H1 (cell line): ENCODE results near the gene ALAS1. TPM values are rescaled to one million over a fixed set of nuclear protein-coding genes. Genes with fewer than 3 reads are reported as not detected.

Experiments
- BACH1 ChIP-seq: IDR thresholded peaks from 2 replicates; pipeline ENCODE4 v1.6.1; 2012; ENCODE audit warnings: low read length, improper control_type of control experiment
- HDAC6 ChIP-seq: IDR thresholded peaks from one replicate; pipeline ENCODE4 v1.7.1; 2012; ENCODE audit warnings: low read depth, mild to moderate bottlenecking, inconsistent platforms, low read length, moderate library complexity
- POLR2A ChIP-seq, 2 experiments: IDR thresholded peaks; 1 replicate in 1 of 2; 2 replicates in 1 of 2; pipeline ENCODE4 v1.6.1; 2011; ENCODE audit warnings: low read depth in 2 of 2, low read length in 2 of 2, mild to moderate bottlenecking in 2 of 2; ENCODE audit errors: control extremely low read depth in 1 of 2
- RAD21 ChIP-seq, 2 experiments: IDR thresholded peaks in 1 of 2; conservative IDR thresholded peaks in 1 of 2; 2 replicates each; pipeline ENCODE4 v1.6.1; 2011; ENCODE audit warnings: low read depth in 2 of 2, low read length in 2 of 2, improper control_type of control experiment in 1 of 2, inconsistent platforms in 1 of 2, mild to moderate bottlenecking in 1 of 2, moderate library complexity in 1 of 2
- SP4 ChIP-seq: IDR thresholded peaks from 2 replicates; pipeline ENCODE4 v1.6.1; 2012; ENCODE audit warnings: low read length, inconsistent platforms
- SUZ12 ChIP-seq: fragments of 200-600 bp; sonication (generic); IDR thresholded peaks from 2 replicates; pipeline ENCODE4 v1.6.1; 2012; ENCODE audit warnings: mild to moderate bottlenecking, inconsistent platforms, low read length, moderate library complexity, mixed read lengths
- polyA plus RNA-seq, 7 experiments: library from polyadenylated mRNA; depleted of rRNA in 3 of 7; stranded (reverse) in 5 of 7; unstranded in 2 of 7; fragments of >200 nt in 5 of 7; fragments of 200-250 nt in 2 of 7; gene quantifications; 1 replicate in 5 of 7; 2 replicates in 1 of 7; 4 replicates in 1 of 7; pipeline versions ENCODE4 v1.2.1 to v1.2.3, GENCODE V29; 2011 to 2013; ENCODE audit warnings: missing spikeins in 2 of 7, mixed read lengths in 2 of 7
- total RNA-seq: library from RNA; stranded (reverse); fragmentation: NEBNext Ultra II Directional; extraction: Animal tissue kit (Norgen Biotek cat#: 25700); gene quantifications from 2 replicates; pipeline ENCODE4 v1.2.1, GENCODE V29; 2021

ALAS1 gene
- total and polyA plus RNA-seq, 2 of the 8 experiments (the other 6 are each of a cell fraction or from before 2014, with no cell fraction given), result 45.9 to 84.4 TPM

GRCh38 chr3:52216585-52217408 is 18.8 kb downstream of the ALAS1 start (continued):
- TF ChIP-seq SUZ12 (no peak), SP4 (no peak), BACH1 (no peak), RAD21 (IDR thresholded peaks at IDR 0.05 in 1 of 2, conservative IDR thresholded peaks at IDR 0.05 in 1 of 2; ENCODE audit: low read depth in 2 of 2, low read length in 2 of 2) (no peak), HDAC6 (no peak), POLR2A (IDR thresholded peaks at IDR 0.05; ENCODE audit: control extremely low read depth in 1 of 2, low read depth in 2 of 2, low read length in 2 of 2) (no peak)
